HG03135 (cell line): ENCODE measurements around the gene MUC16.
"Not testable (repeated sequence)": the region's sequence is repeated elsewhere in the genome, so short reads cannot be mapped to it uniquely, and the experiment has no call there.

ENCODE experiments used
- ATAC-seq: cut with Tn5 transposase; IDR thresholded peaks from one replicate; pipeline ENCODE4 v1.9.1; 2021; ENCODE audit warnings: mild to moderate bottlenecking, moderate library complexity; ENCODE audit not compliant: unreplicated experiment

The MUC16 gene

DNA sequence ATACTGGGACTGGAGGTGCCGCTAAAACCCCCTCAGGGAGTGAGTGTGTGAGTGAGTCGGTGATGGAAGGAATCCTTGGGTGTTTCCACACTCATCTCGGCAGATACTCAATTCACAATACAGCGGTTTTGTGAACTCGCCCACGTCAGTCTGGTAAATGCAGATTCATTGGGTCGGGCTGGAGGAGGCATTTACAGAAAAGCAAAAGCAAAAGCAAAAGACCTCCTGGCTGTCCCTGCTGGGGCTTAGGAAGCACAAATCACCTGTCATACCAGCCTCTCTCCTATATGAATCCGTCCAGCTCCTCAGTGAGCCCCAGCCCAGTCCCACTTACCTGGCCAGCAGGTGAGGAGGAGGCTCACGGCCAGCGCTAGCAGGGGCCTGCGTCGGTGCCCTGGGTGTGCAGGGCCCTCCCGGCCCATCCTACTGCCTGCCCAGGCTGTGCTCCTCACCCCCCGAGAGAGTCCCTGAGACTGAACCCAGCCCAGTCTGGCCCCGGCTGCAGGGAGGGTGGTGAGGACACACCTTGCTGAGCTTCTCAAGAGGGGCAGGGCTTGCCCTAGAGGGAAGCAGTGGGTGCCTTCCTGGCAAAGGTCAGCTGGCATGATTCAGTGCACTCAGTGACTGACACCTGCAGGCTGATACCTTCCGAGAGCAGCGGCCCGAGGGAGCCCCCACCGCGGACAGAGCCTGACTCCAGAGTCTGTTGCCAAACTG is at the start of gene MUC16:
Gene MUC16 (minus strand): TSS at position 475 of the 717 bp plus-strand sequence.
- no peak for ATAC-seq

- ATAC-seq, result no peak
Observed at GRCh38 chr19:9058905-9059667, 48.9 kb upstream of the MUC16 start.

GRCh38 chr19:9057505-9058258 is 47.5 kb upstream of the MUC16 start:
- no peak for ATAC-seq

GRCh38 chr19:9056131-9056530 is 45.9 kb upstream of the MUC16 start:
- not testable (repeated sequence) for ATAC-seq

- ATAC-seq, result no peak
Observed at GRCh38 chr19:9054765-9055164, 44.6 kb upstream of the MUC16 start.

- no peak for ATAC-seq
Observed at GRCh38 chr19:9054207-9054606, 44.0 kb upstream of the MUC16 start.

- ATAC-seq, result not testable (repeated sequence)
Observed at GRCh38 chr19:9053674-9054073, 43.5 kb upstream of the MUC16 start.

- ATAC-seq, result no peak
Observed at GRCh38 chr19:9052894-9053293, 42.7 kb upstream of the MUC16 start.

DNA sequence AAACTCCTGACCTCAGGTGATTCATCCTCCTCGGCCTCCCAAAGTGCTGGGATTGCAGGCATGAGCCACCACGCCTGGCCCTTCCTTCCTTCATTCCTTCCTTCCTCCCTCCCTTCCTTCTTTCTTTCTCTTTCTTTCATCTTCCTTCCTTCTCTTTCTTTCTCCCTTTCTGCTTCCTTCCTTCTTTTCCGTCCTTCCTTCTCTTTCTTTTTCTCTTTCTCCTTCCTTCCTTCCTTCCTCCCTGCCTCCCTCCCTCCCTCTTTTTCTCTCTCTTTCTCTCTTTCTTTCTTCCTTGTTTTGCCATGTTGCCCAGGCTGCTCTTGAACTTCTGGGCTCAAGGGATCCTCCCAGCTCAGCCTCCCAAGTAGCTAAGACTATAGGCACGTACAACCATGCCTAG is 36.5 kb upstream of the MUC16 start:
- no peak for ATAC-seq

- ATAC-seq, result no peak
Observed at GRCh38 chr19:9044449-9044848, 34.2 kb upstream of the MUC16 start.

- no peak for ATAC-seq
Observed at GRCh38 chr19:9043524-9043923, 33.3 kb upstream of the MUC16 start.

DNA sequence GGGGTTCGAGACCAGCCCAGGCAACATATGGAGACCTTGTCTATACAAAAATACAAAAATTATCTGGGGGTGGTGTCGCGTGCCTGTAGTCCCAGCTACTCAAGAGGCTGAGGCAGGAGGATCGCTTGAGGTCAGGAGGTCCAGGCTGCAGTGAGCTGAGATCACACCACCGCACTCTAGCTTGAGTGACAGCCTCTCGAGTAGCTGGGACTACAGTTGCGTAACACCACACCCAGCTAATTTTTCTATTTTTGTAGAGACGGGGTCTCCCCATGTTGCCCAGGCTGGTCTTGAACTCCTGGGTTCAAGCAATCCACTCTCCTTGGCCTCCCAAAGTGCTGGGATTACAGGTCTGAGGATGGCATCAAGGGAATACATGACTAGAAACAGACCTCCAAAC is 30.8 kb upstream of the MUC16 start:
- no peak for ATAC-seq

DNA sequence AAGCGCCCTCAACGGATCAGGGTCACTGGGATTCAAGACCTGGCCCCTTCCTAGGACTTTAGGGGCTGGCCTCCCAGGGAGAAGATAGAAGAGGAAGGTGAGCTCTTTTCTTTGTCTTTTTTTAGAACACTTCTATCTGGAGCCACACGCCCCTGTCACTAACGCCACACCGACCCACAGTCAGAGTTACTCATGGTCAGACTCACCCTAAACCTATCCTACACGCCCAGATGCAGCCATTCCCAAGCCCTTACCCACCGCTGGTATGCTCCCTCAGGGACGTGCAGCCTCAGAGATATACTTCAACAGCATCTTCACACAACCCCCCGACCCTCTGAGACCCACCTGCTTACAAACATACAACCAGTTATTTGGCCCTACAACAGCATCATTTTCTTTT is 29.9 kb upstream of the MUC16 start:
- no peak for ATAC-seq

- no peak for ATAC-seq
Observed at GRCh38 chr19:9039728-9040127, 29.5 kb upstream of the MUC16 start.

DNA sequence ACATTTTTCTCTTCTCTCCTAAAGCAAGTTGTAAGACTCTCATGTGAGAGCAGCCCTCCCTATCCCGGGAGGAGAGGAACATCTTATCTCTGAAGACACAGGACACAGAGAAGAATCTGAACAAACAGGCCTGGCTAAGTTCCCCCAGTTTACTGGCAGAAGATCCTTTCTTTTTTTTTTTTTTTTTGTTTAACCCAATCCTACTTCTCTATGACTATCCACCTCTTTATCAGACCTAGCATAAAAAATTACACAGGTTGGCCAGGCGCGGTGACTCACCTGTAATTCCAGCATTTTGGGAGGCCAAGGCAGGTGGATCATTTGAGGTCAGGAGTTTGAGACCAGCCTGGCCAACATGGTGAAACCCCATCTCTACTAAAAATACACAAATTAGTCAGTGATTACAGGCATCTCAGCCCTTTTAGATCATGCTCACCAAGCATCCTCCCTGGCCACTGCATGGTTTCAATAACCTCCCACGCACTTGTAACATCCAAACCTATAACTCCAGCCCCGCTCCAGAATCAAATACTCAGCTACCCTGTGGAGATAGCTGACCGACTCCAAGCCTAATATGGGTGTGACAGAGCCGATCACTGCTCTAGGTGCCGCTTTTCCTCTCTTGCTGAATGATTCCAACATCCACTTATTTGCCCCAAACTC is 27.3 kb upstream of the MUC16 start:
- no peak for ATAC-seq

GRCh38 chr19:9032136-9032631 is 22.0 kb upstream of the MUC16 start:
- no peak for ATAC-seq

DNA sequence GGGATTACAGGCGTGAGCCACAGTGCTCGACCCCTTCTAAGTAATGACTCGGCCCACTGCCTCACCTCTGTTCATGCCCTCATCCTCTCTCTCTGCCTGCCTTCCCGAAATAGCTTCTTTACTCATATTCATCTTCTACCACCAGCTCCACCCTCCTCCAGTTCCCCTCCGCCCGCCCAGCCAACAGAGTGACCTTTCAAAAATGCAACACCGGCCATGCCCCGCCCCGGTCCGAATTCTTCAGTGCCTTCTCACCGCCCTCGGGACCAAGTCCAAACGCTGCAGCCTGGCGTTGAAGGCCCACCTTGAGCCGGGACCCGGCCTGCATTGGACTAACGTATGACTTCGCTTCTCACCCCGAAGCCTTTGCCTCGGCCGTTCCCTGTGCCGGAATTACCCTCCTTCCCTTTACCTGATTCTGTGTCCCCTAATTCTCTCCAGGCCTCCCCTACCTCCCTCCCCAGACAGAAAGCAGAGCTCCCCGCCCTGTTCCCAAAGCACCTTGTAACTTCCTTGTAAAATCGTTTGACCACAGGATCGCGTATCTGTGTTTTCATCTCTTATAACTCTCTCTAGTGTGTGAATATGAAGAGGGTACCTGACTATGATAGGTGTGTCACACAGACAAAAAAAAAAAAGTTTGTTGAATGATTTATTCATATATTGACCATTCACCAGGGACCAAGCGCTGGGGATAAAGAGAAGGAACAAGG is 8.1 kb upstream of the MUC16 start:
- no peak for ATAC-seq

- ATAC-seq, result no peak
Observed at GRCh38 chr19:9014803-9015202, 4.6 kb upstream of the MUC16 start.

DNA sequence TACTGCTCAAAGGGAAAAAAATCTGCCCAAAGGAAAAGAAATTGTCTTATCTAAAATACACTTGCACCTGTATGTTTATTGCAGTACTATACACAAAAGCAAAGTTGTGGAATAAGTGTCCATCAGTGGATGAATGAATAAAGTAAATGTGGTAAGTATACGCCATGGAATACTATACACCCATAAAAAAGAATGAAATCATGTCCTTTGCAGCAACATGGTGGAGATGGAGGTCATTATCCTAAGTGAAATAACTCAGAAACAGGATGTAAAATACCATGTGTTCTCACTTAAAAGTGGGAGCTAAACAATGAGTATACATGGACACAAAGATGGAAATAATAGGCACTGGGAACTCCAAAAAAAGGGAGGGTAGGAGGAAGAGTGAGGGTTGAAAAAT is 3.8 kb upstream of the MUC16 start:
- no peak for ATAC-seq

GRCh38 chr19:9011875-9012274 is 1.7 kb upstream of the MUC16 start:
- ATAC-seq, result no peak
